Skeletal muscle tissue (tissue), 4 donors: Measurements from ENCODE around the gene BLOC1S1. TPM values are rescaled to one million over a fixed set of nuclear protein-coding genes. Genes with fewer than 3 reads are reported as not detected.
A peak's percentile ranks its signal among the peaks of the same experiment; 100 is the strongest.

Experiments
- H3K27ac ChIP-seq: one replicate; pipeline ENCODE4 v1.7.0; 2013; ENCODE audit warnings: mild to moderate bottlenecking, low read depth, low read length, inconsistent platforms
- H3K27me3 ChIP-seq, 3 donors: one replicate each; pipeline ENCODE4 v1.7.0; 2013; ENCODE audit warnings: low read length in 3 of 3; ENCODE audit not compliant: control insufficient read depth in 3 of 3, insufficient read depth in 3 of 3
- H3K36me3 ChIP-seq, 3 donors: one replicate each; pipeline ENCODE4 v1.7.0; 2013; ENCODE audit warnings: low read length in 3 of 3; ENCODE audit not compliant: control insufficient read depth in 3 of 3, insufficient read depth in 3 of 3
- H3K4me1 ChIP-seq, 3 donors: one replicate each; pipeline ENCODE4 v1.7.0; 2013; ENCODE audit warnings: low read length in 3 of 3, mild to moderate bottlenecking in 3 of 3; ENCODE audit not compliant: control insufficient read depth in 3 of 3, insufficient read depth in 3 of 3
- H3K4me3 ChIP-seq, 3 donors: one replicate each; pipeline ENCODE4 v1.7.0; 2013; ENCODE audit warnings: low read length in 3 of 3
- H3K9ac ChIP-seq, 3 donors: one replicate each; pipeline ENCODE4 v1.7.0; 2013; ENCODE audit warnings: low read length in 3 of 3, mild to moderate bottlenecking in 3 of 3, moderate library complexity in 2 of 3, low read depth in 1 of 3
- H3K9me3 ChIP-seq, 3 donors: one replicate each; pipeline ENCODE4 v1.7.0; 2013; ENCODE audit warnings: low read length in 3 of 3; ENCODE audit not compliant: control insufficient read depth in 3 of 3
- total RNA-seq: library from RNA; depleted of rRNA; stranded (reverse); fragments of >200 nt; gene quantifications from one replicate; pipeline ENCODE4 v1.2.3, GENCODE V29; 2014
- donor health status: Osteomylitis.

The BLOC1S1 gene
- total RNA-seq, 1 donor from 2014 or later, result 42.3 TPM

DNA sequence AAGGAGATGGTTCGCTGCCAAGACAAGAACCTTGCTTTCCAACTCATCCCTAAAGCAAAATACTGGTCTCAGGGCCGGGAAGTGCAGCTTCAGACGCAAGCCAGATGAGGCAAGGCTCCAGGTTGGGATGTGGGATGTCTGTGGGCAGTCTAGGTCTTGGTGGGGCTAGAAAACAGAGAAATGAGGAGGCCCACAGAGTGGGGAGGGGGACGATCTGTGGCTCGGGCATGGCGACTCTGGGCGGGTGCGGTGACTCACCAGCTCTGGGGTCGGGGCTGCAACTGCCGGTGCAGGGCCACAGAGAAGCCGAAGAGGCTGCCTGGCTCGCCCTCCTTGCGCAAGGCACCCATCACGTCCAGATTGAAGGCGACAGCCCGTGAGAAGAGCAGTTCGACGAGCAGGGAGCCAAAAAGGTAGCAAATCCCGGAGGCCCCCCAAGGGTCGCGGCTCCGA is 8.6 kb upstream of the BLOC1S1 start:
- peaks cover 48 to 65% (median 49%) of the 10 kb centered on the region in 3 donors for H3K4me1 ChIP-seq
- no peaks in the 10 kb centered on the region for H3K27me3 ChIP-seq
- H3K4me3 ChIP-seq, result peak overlapping the region; percentile 73 to 97 (median 90)
- H3K9ac ChIP-seq, result peak overlapping the region; percentile 91 to 97 (median 94)
- no peaks in the 10 kb centered on the region for H3K9me3 ChIP-seq
- H3K36me3 ChIP-seq, result peaks cover 0 to 2% (median 0%) of the 10 kb centered on the region in 3 donors
- H3K27ac ChIP-seq, result peak overlapping the region; percentile 89

DNA sequence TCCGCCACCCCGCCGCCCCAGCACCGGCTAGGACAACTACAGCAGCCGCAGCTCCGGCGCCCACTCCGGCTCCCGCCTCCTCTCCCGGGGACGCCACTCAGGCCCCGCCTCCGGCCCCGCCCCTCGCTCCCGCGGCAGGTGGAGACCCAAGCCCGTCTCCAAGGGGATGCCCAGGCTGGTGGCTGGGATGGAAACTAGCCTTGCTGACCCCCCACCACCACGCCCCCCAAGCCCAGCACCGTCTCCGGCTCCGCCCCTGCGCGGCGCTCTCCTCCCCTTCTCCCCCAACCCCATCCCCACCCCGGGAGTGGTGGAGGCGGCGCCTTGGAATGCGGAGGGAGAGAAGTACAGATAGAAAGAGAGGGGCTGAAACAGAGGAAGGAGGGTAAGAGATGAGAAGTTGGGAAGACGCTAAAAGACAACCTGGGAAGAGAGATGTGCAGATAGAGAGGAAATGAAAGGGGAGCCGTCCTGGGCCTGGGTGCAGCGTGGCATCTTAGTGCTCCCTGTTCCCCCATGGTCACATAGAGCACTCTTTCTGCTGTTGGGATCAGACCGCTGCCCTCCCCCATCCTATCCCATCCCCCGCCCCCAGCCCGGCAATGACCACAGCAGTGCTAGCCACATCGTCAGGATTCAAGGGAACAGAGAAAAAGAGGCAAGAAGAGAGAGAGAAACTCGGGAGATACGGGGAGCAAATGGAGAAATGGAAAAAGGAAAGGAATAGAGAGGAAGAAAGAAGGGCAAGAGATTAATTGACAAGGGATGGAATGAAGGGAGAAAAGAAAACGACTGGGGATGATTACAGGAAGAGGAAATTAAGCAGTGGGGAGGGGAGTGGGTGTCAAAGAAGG is 7.8 kb upstream of the BLOC1S1 start, which contains the start of gene ITGA7:
ITGA7 (minus strand) TSS at position 64 of the 854 bp plus-strand sequence. CDS start 222 bp downstream, outside the sequence.
- Histone ChIP-seq H3K9ac (peak within 1 kb of the TSS; percentile 91 to 97 (median 94)), H3K27me3 (no peaks in the 10 kb centered on the region), H3K4me3 (peak within 1 kb of the TSS; percentile 88 to 97 (median 90))

DNA sequence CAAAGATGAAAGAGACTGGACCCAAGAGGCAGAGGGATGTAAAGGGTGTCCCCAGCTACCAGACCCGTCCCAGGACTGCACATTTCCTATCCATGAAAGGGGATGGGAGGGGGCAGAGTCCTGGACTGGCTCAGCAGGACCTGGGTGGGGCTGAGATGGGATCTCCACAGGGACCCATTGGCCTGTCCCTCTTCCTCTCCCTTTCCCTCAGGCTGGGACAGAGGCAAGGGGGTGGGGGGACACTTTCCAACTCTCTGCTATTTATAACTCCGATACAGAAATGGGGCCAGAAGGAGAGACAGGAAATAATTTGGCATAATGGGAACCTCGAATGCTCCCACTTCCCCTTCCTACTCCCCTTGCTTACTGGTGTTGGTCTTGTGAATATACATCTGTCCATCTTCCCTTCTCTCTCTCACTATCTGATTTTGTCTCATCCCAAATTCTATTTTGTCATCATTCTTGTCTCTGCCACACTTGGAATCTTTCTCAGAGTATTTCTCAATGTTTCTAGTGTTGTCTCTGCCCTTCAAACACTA is 7.1 kb upstream of the BLOC1S1 start:
- peaks cover 49 to 65% (median 50%) of the 10 kb centered on the region in 3 donors for H3K4me1 ChIP-seq
- peak overlapping the region; percentile 37 to 85 (median 79) for H3K9ac ChIP-seq
- H3K4me3 ChIP-seq, result peak overlapping the region; percentile 88 to 97 (median 90)

More for the DNA sequence above, 7.8 kb upstream of the BLOC1S1 start, which contains the start of gene ITGA7:
- Histone ChIP-seq H3K36me3 (no peaks in the 10 kb centered on the region), H3K9me3 (no peaks in the 10 kb centered on the region), H3K4me1 (peaks cover 48 to 65% (median 50%) of the 10 kb centered on the region in 3 donors), H3K27ac (peak within 1 kb of the TSS; percentile 89)

DNA sequence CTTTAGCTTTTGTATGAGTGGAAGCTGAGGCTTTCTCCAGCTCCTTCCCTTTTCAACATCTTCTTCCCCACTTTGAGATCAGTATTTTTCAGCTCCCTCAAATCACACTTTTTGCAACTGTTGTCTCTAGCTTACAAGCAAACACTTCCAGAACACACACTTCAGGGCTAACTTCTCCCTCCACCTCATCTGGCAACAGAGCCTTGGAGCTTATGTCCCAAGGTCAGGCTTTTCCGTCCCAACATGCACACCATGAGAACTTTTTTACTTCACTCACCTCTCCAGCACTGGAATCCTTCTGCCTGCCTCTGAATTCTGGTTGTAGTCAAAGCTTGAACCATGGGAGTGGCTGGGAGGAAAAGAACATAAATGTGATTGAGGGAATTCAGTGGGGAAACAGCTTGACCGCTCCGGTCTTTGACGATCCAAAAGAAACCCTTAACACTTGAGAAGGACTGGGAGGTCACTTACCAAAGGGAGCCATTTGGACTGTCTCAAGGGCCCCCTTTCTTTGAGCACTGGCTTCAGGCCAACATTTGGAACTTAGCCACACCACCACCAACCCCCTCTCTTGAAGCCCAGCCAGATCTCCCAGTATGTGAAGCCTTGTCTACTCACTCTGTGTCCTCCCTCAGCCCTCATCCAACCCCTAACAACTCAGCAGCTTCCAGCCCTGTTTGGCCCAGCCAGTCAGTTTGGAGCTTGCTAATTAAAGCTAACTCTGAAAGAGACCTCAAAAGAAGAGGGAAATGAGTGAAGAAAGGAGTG is 3.9 kb upstream of the BLOC1S1 start:
- H3K4me1 ChIP-seq, result peaks cover 46 to 64% (median 50%) of the 10 kb centered on the region in 3 donors
- H3K27ac ChIP-seq, result peak overlapping the region; percentile 88
- H3K4me3 ChIP-seq, result peak overlapping the region; percentile 76 to 97 (median 88)

More for the DNA sequence above, 7.1 kb upstream of the BLOC1S1 start:
- H3K36me3 ChIP-seq, result peaks cover 0 to 1% (median 0%) of the 10 kb centered on the region in 3 donors
- no peaks in the 10 kb centered on the region for H3K27me3 ChIP-seq
- H3K9me3 ChIP-seq, result no peaks in the 10 kb centered on the region
- H3K27ac ChIP-seq, result peak overlapping the region; percentile 88

DNA sequence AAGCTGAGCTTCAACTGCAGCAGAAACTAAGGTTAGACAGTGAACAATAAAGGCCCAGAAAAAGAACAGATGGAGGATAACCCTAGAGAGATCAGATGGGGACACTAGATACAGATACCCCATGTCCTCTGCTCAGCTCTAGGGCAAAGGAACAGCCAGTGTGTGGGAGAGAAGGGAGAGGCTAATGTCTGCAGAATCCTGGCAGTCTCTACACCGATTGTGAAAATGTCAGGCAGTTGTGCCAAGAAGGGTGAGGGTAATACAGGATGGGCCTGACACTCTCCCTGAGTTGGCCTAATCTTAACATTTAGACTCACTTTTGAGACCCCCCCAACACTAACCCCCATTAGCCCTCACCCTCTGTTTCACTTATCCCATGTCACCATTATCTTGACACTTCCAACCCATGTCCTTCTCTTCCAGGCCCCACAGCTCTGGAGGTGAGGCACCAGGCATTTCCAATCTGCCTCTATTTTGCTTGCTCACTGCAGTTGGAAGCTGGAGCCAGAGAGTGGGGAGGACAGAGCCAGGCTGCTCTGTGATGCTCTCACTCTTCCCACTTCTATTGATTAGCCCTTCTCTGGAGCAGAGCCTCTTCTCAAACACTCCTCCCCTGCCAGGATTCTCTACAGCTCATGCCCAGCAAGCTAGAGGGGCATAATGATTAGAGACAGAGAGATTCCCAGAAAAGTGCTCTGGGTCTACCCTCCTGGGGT is 3.0 kb upstream of the BLOC1S1 start:
- H3K4me3 ChIP-seq, result peak overlapping the region; percentile 76 to 97 (median 88)

More for the DNA sequence above, 3.9 kb upstream of the BLOC1S1 start:
- H3K27me3 ChIP-seq, result no peaks in the 10 kb centered on the region
- no peaks in the 10 kb centered on the region for H3K9me3 ChIP-seq
- H3K9ac ChIP-seq, result peak overlapping the region; percentile 73 to 86 (median 85)
- H3K36me3 ChIP-seq, result peaks cover 0 to 2% (median 0%) of the 10 kb centered on the region in 3 donors

DNA sequence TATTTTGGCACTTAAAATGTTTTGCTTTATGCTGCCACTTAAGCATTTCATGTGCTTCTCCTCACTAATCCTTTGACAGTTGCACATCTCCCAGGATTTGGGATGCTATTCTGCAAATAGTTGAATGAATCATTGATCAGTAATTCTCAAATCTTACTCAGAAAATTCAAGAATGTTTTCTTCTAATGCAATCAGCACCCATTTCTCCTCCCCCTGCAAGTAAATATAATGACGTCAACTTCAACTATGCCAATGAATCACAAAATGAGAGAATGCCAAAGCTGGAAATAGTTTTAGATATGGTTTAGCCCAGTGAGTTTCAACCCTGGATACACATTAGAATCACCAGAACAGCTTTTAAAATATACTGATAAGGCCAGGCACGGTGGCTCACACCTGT is 2.1 kb upstream of the BLOC1S1 start:
- peak overlapping the region in 1 of 3 donors; percentile 85 for H3K9ac ChIP-seq
- peak overlapping the region; percentile 88 for H3K27ac ChIP-seq
- peak overlapping the region in 2 of 3 donors; percentile 88 to 97 for H3K4me3 ChIP-seq
- H3K27me3 ChIP-seq, result no peaks in the 10 kb centered on the region
- H3K4me1 ChIP-seq, result peaks cover 59 to 71% (median 63%) of the 10 kb centered on the region in 3 donors
- no peaks in the 10 kb centered on the region for H3K9me3 ChIP-seq
- peaks cover 0 to 2% (median 0%) of the 10 kb centered on the region in 3 donors for H3K36me3 ChIP-seq

More for the DNA sequence above, 3.0 kb upstream of the BLOC1S1 start:
- peaks cover 55 to 67% (median 59%) of the 10 kb centered on the region in 3 donors for H3K4me1 ChIP-seq
- H3K36me3 ChIP-seq, result peaks cover 0 to 2% (median 0%) of the 10 kb centered on the region in 3 donors
- no peaks in the 10 kb centered on the region for H3K9me3 ChIP-seq
- H3K9ac ChIP-seq, result peak overlapping the region; percentile 73 to 86 (median 85)
- H3K27ac ChIP-seq, result peak overlapping the region; percentile 88
- H3K27me3 ChIP-seq, result no peaks in the 10 kb centered on the region

DNA sequence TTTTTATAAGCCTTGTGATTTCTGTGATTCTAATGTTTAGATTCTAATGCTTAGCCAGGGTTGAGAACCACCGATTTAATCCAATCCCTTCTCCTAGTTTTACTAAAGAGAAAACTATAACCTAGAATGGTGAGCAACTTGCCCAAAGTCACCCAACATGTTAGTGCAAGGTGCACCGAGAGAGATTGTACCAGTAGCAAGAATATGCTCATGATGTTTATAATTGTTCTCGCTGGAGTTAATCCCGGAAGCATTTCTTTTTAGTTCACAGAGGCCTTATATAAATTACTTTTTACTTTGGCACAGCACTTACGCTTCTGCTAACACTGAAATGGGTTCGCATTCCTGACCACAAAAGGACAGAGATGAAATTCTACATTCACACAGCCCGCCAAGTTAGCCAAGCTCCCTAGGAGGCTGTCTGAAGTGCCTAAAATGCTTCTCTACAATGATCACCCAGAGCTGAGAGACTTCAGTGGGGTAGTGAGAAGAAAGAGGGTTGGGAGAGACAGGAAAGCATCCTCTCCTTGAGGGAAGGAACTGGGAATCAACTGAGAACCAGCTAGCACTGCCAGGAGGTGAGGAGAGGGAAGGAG is 579 bp upstream of the BLOC1S1 start:
- H3K27me3 ChIP-seq, result no peaks in the 10 kb centered on the region
- H3K36me3 ChIP-seq, result peaks cover 0 to 5% (median 2%) of the 10 kb centered on the region in 3 donors
- no peaks in the 10 kb centered on the region for H3K9me3 ChIP-seq
- peak overlapping the region; percentile 91 for H3K27ac ChIP-seq
- H3K9ac ChIP-seq, result peak overlapping the region; percentile 86 to 90 (median 89)
- H3K4me3 ChIP-seq, result peak overlapping the region; percentile 78 to 84 (median 82)
- H3K4me1 ChIP-seq, result peaks cover 68 to 78% (median 68%) of the 10 kb centered on the region in 3 donors

DNA sequence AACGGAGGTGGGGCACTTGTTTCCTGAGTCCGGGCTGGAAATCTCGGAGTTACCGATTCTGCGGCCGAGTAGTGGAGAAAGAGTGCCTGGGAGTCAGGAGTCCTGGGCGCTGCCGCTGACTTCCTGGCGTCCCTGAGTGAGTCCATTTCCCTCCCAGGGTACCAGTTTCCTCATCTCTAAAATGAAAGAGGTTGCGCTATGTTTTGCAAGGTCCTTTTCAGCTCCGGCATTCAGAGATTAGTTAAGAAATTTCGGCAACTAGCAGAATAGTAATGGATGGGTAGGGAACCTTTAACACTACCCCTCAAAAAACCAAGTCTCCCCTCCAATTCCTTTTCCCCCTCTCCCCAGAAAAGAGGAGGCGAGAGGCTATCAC is 724 bp downstream of the BLOC1S1 start:
- Histone ChIP-seq H3K27me3 (no peaks in the 10 kb centered on the region), H3K36me3 (peaks cover 0 to 5% (median 2%) of the 10 kb centered on the region in 3 donors), H3K27ac (peak overlapping the region; percentile 91), H3K4me1 (peaks cover 81 to 91% (median 81%) of the 10 kb centered on the region in 3 donors), H3K9me3 (no peaks in the 10 kb centered on the region), H3K9ac (peak overlapping the region; percentile 86 to 90 (median 89)), H3K4me3 (peak overlapping the region; percentile 78 to 84 (median 82))
